Measurements from ENCODE around the gene WASF3. TPM values are rescaled to one million over a fixed set of nuclear protein-coding genes. Genes with fewer than 3 reads are reported as not detected.

Gene WASF3
- polyA plus RNA-seq, 4 donors: 46.8 to 60.7 (median 58.3) TPM

Other genes starting within 250 kb of the WASF3 start
- gene GPR12, start 203.1 kb downstream of the WASF3 start, polyA plus RNA-seq (ENCODE audit: insufficient read length in 4 of 4): under 1 TPM in 1 of 4 donors, not detected in 3; 0.11 TPM

All from left renal pelvis (tissue), 4 donors.